PC-9 (cell line): ENCODE results near the gene DLEC1.

Experiments used
- EZH2 ChIP-seq: fragments of 200-600 bp; sonication (generic); IDR thresholded peaks from 2 replicates; pipeline ENCODE4 v1.8.0; 2017; ENCODE audit warnings: antibody characterized with exemption, low read depth
- TF ChIP-seq, protein P1 (sequence below): fragments of 200-600 bp; sonication (generic); conservative IDR thresholded peaks from 2 replicates; pipeline ENCODE4 v1.6.1; 2017; ENCODE audit warnings: mixed run types, antibody characterized with exemption, mild to moderate bottlenecking, moderate library complexity

DNA sequence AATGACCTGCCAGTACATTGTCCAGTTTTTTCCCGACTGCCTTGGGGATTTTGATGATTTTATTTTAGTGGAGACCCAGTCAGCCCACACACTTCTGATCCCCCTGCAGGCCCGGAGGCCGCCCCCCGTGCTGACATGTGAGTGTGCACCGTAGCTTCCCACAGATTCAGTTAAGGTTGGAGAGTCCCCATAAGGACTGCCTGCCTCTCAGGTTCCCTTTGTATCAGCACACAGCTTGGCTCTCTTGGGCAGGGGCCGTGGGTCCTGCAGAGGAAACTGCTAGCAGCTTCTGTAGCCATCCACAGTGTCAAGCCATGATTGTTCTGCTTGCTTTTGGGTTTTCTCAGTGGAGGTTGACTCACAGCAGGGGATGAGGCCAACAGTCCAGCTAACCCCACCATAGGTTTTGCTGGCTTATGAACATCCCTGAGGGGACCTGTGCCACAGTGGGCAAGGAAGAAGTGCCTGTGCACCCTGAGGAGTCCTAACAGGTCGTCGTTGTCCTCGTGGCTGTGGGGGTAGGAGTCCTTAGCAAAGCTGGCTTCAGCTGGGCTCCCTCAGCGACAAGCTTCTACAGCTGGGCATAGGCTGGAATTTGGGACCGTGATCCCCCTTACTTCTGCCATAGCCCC lies 46.4 kb downstream of the DLEC1 start:
- TF ChIP-seq, protein P1, sequence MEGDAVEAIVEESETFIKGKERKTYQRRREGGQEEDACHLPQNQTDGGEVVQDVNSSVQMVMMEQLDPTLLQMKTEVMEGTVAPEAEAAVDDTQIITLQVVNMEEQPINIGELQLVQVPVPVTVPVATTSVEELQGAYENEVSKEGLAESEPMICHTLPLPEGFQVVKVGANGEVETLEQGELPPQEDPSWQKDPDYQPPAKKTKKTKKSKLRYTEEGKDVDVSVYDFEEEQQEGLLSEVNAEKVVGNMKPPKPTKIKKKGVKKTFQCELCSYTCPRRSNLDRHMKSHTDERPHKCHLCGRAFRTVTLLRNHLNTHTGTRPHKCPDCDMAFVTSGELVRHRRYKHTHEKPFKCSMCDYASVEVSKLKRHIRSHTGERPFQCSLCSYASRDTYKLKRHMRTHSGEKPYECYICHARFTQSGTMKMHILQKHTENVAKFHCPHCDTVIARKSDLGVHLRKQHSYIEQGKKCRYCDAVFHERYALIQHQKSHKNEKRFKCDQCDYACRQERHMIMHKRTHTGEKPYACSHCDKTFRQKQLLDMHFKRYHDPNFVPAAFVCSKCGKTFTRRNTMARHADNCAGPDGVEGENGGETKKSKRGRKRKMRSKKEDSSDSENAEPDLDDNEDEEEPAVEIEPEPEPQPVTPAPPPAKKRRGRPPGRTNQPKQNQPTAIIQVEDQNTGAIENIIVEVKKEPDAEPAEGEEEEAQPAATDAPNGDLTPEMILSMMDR = no peak
- TF ChIP-seq EZH2 = no peak
